Keratinocyte (primary cell): ENCODE data around the gene NYAP2. TPM values are rescaled to one million over a fixed set of nuclear protein-coding genes. Genes with fewer than 3 reads are reported as not detected.

ENCODE experiments used
- DNase-seq: peaks from one replicate; pipeline ENCODE4 v3.0.0-alpha.2; 2011; ENCODE audit warnings: low read depth, missing footprints, low spot score
- FAIRE-seq: peaks from 2 replicates; lab custom pipeline; 2011; peaks lifted over from hg19 to GRCh38; lab: Jason Lieb, UNC
- H2AFZ ChIP-seq: 2 replicates; pipeline ENCODE4 v1.6.0; 2012; ENCODE audit warnings: low read length, control low read depth, inconsistent platforms; ENCODE audit not compliant: control insufficient read depth
- H3K27ac ChIP-seq: 2 replicates; pipeline ENCODE4 v1.5.1; 2011; ENCODE audit warnings: low read length; ENCODE audit not compliant: control insufficient read depth, insufficient read depth
- H3K27me3 ChIP-seq: 3 replicates; pipeline ENCODE4 v1.6.0; 2011; ENCODE audit warnings: low read length; ENCODE audit not compliant: control insufficient read depth, insufficient read depth; ENCODE audit errors: extremely low read depth
- H3K36me3 ChIP-seq, 2 experiments: 2 replicates in 1 of 2; 3 replicates in 1 of 2; pipeline ENCODE4 v1.5.1; 2011; ENCODE audit warnings: low read length in 2 of 2, mild to moderate bottlenecking in 1 of 2; ENCODE audit not compliant: control insufficient read depth in 2 of 2, insufficient read depth in 2 of 2; ENCODE audit errors: extremely low read depth in 1 of 2
- H3K4me1 ChIP-seq: 3 replicates; pipeline ENCODE4 v1.5.1; 2011; ENCODE audit warnings: low read length; ENCODE audit not compliant: control insufficient read depth, insufficient read depth; ENCODE audit errors: extremely low read depth
- H3K4me2 ChIP-seq: 3 replicates; pipeline ENCODE4 v1.6.0; 2011; ENCODE audit warnings: low read depth, low read length; ENCODE audit not compliant: control insufficient read depth, insufficient read depth; ENCODE audit errors: extremely low read depth
- H3K4me3 ChIP-seq, 3 experiments: fragments of 200-600 bp in 1 of 3; sonication (generic) in 1 of 3; 2 replicates in 2 of 3; 3 replicates in 1 of 3; pipeline ENCODE4 v1.5.1; 2011 to 2016; ENCODE audit warnings: low read length in 3 of 3, mild to moderate bottlenecking in 3 of 3, control low read depth in 2 of 3, inconsistent platforms in 1 of 3, low read depth in 1 of 3, mixed read lengths in 1 of 3, mixed run types in 1 of 3, moderate library complexity in 1 of 3; ENCODE audit not compliant: control insufficient read depth in 2 of 3, insufficient read depth in 2 of 3; ENCODE audit errors: extremely low read depth in 1 of 3
- H3K79me2 ChIP-seq: 2 replicates; pipeline ENCODE4 v1.6.0; 2012; ENCODE audit warnings: low read length; ENCODE audit not compliant: control insufficient read depth, insufficient read depth
- H3K9ac ChIP-seq: 3 replicates; pipeline ENCODE4 v1.6.0; 2011; ENCODE audit warnings: low read length; ENCODE audit not compliant: control insufficient read depth, insufficient read depth; ENCODE audit errors: extremely low read depth
- H3K9me1 ChIP-seq: 3 replicates; pipeline ENCODE4 v1.6.0; 2011; ENCODE audit warnings: low read length; ENCODE audit not compliant: control insufficient read depth, insufficient read depth; ENCODE audit errors: extremely low read depth
- H3K9me3 ChIP-seq: 2 replicates; pipeline ENCODE4 v1.5.1; 2012; ENCODE audit warnings: low read depth, low read length; ENCODE audit not compliant: control insufficient read depth
- H4K20me1 ChIP-seq: 3 replicates; pipeline ENCODE4 v1.6.0; 2011; ENCODE audit warnings: low read length; ENCODE audit not compliant: control insufficient read depth, insufficient read depth; ENCODE audit errors: extremely low read depth
- EZH2 ChIP-seq: IDR thresholded peaks from one replicate; pipeline ENCODE4 v1.6.1; 2012; ENCODE audit warnings: inconsistent platforms, mild to moderate bottlenecking, low read length, moderate library complexity
- dilution Hi-C: fragments of 300-500 bp; cut with MboI; formaldehyde crosslinking; loops from one replicate; pipeline ENCODE4 v1.7.0; 2020; ENCODE audit warnings: low sequenced_read_pairs; ENCODE audit not compliant: extremely low pct_ligation_motif_present
- polyA plus RNA-seq, 5 experiments: library from polyadenylated mRNA; depleted of rRNA in 3 of 5; stranded (reverse) in 3 of 5; stranded (forward) in 1 of 5; unstranded in 1 of 5; fragments of >200 nt; gene quantifications; 1 replicate in 1 of 5; 2 replicates in 3 of 5; 3 replicates in 1 of 5; pipeline versions ENCODE4 v1.2.1 to v1.2.3, GENCODE V29; 2011 to 2012; ENCODE audit warnings: missing spikeins in 2 of 5, low read depth in 1 of 5, low replicate concordance in 1 of 5
- TF ChIP-seq, protein P1 (sequence below), 3 experiments: IDR thresholded peaks in 1 of 3; conservative IDR thresholded peaks in 1 of 3; optimal IDR thresholded peaks in 1 of 3; 2 replicates in 2 of 3; 3 replicates in 1 of 3; pipeline versions ENCODE3 to v1.5.1; 2011; ENCODE audit warnings: low read length in 3 of 3, mild to moderate bottlenecking in 3 of 3, moderate library complexity in 2 of 3, control low read depth in 1 of 3, inconsistent platforms in 1 of 3; ENCODE audit not compliant: insufficient read depth in 2 of 3; ENCODE audit errors: extremely low read depth in 1 of 3

NYAP2 gene
- polyA plus RNA-seq, 1 donor (not counting 4 experiments of a cell fraction or from before 2014, with no cell fraction given), result not detected

DNA sequence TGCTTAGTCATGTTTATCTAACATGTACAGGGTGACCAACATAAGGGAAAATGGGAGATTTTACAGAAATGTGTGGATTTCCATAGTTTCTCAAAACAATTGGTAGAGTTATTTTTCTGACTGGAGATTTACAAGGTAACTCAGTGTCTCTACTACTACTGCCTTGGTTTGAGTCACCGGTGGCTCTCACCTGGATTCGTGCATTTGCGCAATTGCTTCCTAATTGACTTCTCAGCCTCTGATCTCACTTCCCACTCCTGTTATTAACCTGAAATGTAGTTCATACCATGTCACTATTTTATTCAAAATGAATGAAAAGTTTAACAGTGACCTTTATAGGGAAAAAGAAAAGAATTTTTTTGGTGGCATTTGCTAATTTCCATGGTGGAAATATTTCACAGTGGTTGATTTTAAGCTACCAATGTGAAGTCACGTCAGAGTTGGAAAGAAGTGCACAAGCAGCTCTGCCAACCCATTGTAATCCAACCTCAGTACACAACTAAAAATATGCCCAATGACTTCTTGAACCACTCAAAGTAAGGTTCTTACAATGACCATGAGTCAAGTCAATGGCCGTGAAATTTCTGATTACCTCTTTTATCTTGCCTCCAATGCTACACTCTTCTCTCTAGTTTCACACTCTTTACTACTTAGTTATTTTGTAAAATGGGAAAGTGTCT is 94.0 kb downstream of the NYAP2 start:
- Histone ChIP-seq H3K36me3 (no peaks in the 10 kb centered on the region), H3K9me3 (no peaks in the 10 kb centered on the region), H3K79me2 (no peaks in the 10 kb centered on the region), H3K4me3 (no peak overlapping the region), H4K20me1 (no peaks in the 10 kb centered on the region), H3K9me1 (no peaks in the 10 kb centered on the region), H3K27ac (no peak overlapping the region), H3K4me1 (no peaks in the 10 kb centered on the region), H3K4me2 (no peak overlapping the region), H2AFZ (no peak overlapping the region), H3K27me3 (no peaks in the 10 kb centered on the region), H3K9ac (no peak overlapping the region)
- dilution Hi-C loops, result no loop called here
- FAIRE-seq, result no peak
- TF ChIP-seq EZH2, result no peak
- TF ChIP-seq, protein P1, sequence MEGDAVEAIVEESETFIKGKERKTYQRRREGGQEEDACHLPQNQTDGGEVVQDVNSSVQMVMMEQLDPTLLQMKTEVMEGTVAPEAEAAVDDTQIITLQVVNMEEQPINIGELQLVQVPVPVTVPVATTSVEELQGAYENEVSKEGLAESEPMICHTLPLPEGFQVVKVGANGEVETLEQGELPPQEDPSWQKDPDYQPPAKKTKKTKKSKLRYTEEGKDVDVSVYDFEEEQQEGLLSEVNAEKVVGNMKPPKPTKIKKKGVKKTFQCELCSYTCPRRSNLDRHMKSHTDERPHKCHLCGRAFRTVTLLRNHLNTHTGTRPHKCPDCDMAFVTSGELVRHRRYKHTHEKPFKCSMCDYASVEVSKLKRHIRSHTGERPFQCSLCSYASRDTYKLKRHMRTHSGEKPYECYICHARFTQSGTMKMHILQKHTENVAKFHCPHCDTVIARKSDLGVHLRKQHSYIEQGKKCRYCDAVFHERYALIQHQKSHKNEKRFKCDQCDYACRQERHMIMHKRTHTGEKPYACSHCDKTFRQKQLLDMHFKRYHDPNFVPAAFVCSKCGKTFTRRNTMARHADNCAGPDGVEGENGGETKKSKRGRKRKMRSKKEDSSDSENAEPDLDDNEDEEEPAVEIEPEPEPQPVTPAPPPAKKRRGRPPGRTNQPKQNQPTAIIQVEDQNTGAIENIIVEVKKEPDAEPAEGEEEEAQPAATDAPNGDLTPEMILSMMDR (optimal IDR thresholded peaks at IDR 0.05 in 1 of 3, IDR thresholded peaks at IDR 0.05 in 1 of 3, conservative IDR thresholded peaks at IDR 0.05 in 1 of 3; ENCODE audit: extremely low read depth in 1 of 3, insufficient read depth in 2 of 3, low read length in 3 of 3), result no peak
- no peak for DNase-seq

DNA sequence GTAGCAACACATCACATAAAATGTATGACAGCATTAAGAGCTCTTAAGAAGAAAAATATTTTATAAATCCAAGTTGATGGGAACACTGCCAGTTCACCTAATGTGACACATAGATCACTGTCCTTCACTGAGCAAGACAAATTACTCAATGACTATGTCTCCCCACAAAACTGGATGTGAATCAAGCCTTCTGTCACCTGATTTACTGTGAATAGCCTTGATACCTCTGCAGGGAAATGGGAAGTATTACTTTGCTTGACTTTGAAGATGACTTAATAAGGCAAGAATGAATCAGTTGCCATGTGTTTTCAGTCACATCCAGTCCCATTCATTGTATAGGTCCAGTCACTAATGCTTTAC is 94.6 kb downstream of the NYAP2 start:
- no peaks in the 10 kb centered on the region for H3K36me3 ChIP-seq
- no peak for DNase-seq
- dilution Hi-C loops, result no loop called here
- no peaks in the 10 kb centered on the region for H3K9me1 ChIP-seq
- H3K27ac ChIP-seq, result no peak overlapping the region
- no peak overlapping the region for H3K9ac ChIP-seq
- no peaks in the 10 kb centered on the region for H3K79me2 ChIP-seq
- no peaks in the 10 kb centered on the region for H3K27me3 ChIP-seq
- no peak overlapping the region for H3K4me3 ChIP-seq
- no peak for FAIRE-seq
- H3K9me3 ChIP-seq, result no peaks in the 10 kb centered on the region
- no peak overlapping the region for H2AFZ ChIP-seq
- H3K4me2 ChIP-seq, result no peak overlapping the region
- TF ChIP-seq, protein P1 (optimal IDR thresholded peaks at IDR 0.05 in 1 of 3, IDR thresholded peaks at IDR 0.05 in 1 of 3, conservative IDR thresholded peaks at IDR 0.05 in 1 of 3; ENCODE audit: extremely low read depth in 1 of 3, insufficient read depth in 2 of 3, low read length in 3 of 3), result no peak
- TF ChIP-seq EZH2, result no peak
- no peaks in the 10 kb centered on the region for H4K20me1 ChIP-seq
- H3K4me1 ChIP-seq, result no peaks in the 10 kb centered on the region
